Endothelial cell of umbilical vein (primary cell): ENCODE data around the gene PIN1. TPM values are rescaled to one million over a fixed set of nuclear protein-coding genes. Genes with fewer than 3 reads are reported as not detected.
A peak's percentile ranks its signal among the peaks of the same experiment; 100 is the strongest.

Experiments
- BruUV-seq: library from RNA; stranded (reverse); fragments of 400-500 nt; replicated peaks from 2 replicates; lab custom pipeline; 2021; lab: Mats Ljungman, UMichigan
- CTCF ChIA-PET: fragments of 300-600, 350-600 bp; sonication (Branson Sonifier 250); formaldehyde crosslinking; loops from one replicate; lab custom pipeline; 2021; ENCODE audit warnings: antibody characterized with exemption, inconsistent platforms; lab: Charles Lee
- POLR2A ChIA-PET: fragments of 300-600, 350-600 bp; sonication (Branson Sonifier 250); formaldehyde crosslinking; loops from one replicate; lab custom pipeline; 2021; ENCODE audit warnings: antibody characterized with exemption, inconsistent platforms; lab: Charles Lee
- DNase-seq: peaks from one replicate; pipeline ENCODE4 v3.0.0-alpha.2; 2011; ENCODE audit warnings: low read depth, low spot score
- FAIRE-seq: peaks from 2 replicates; lab custom pipeline; 2011; peaks lifted over from hg19 to GRCh38; lab: Jason Lieb, UNC
- H2AFZ ChIP-seq: 2 replicates; pipeline ENCODE4 v1.6.0; 2012; ENCODE audit warnings: low read depth, low read length, control low read depth, inconsistent platforms
- H3K27ac ChIP-seq: 2 replicates; pipeline ENCODE4 v1.5.1; 2011; ENCODE audit warnings: low read depth, mild to moderate bottlenecking, control low read depth, low read length, moderate library complexity; ENCODE audit not compliant: insufficient read depth
- H3K27me3 ChIP-seq, 2 experiments: 2 replicates each; pipeline versions ENCODE4 v1.6.0 to v1.6.1; 2011; ENCODE audit warnings: low read length in 2 of 2, mixed read lengths in 1 of 2; ENCODE audit not compliant: control insufficient read depth in 2 of 2, insufficient read depth in 2 of 2
- H3K36me3 ChIP-seq, 2 experiments: 2 replicates in 1 of 2; 3 replicates in 1 of 2; pipeline ENCODE4 v1.5.1; 2011; ENCODE audit warnings: low read length in 2 of 2, mild to moderate bottlenecking in 1 of 2, moderate library complexity in 1 of 2; ENCODE audit not compliant: control insufficient read depth in 2 of 2, insufficient read depth in 2 of 2; ENCODE audit errors: extremely low read depth in 1 of 2
- H3K4me1 ChIP-seq: 3 replicates; pipeline ENCODE4 v1.5.1; 2011; ENCODE audit warnings: mild to moderate bottlenecking, low read length; ENCODE audit not compliant: control insufficient read depth, insufficient read depth; ENCODE audit errors: extremely low read depth
- H3K4me2 ChIP-seq: 2 replicates; pipeline ENCODE4 v1.6.1; 2011; ENCODE audit warnings: low read length, control low read depth, mixed read lengths; ENCODE audit not compliant: insufficient read depth
- H3K4me3 ChIP-seq, 3 experiments: fragments of 200-600 bp in 1 of 3; sonication (generic), shearing (Covaris generic) in 1 of 3; replicated peaks in 1 of 3; 2 replicates each; pipeline ENCODE4 v1.5.1; 2011 to 2016; ENCODE audit warnings: control low read depth in 3 of 3, low read length in 3 of 3, mild to moderate bottlenecking in 2 of 3, inconsistent platforms in 1 of 3, low read depth in 1 of 3, moderate library complexity in 1 of 3; ENCODE audit not compliant: insufficient read depth in 1 of 3
- H3K79me2 ChIP-seq: 2 replicates; pipeline ENCODE4 v1.6.0; 2012; ENCODE audit warnings: low read length, inconsistent platforms; ENCODE audit not compliant: control insufficient read depth, insufficient read depth
- H3K9ac ChIP-seq: replicated peaks from 2 replicates; pipeline ENCODE3; 2011; ENCODE audit warnings: low read length, control low read depth; ENCODE audit not compliant: insufficient read depth; ENCODE audit errors: extremely low read depth
- H3K9me1 ChIP-seq: replicated peaks from 3 replicates; pipeline ENCODE4 v1.6.0; 2011; ENCODE audit warnings: mild to moderate bottlenecking, low read length; ENCODE audit not compliant: control insufficient read depth, insufficient read depth; ENCODE audit errors: extremely low read depth
- H3K9me3 ChIP-seq: replicated peaks from 2 replicates; pipeline ENCODE4 v1.5.1; 2012; ENCODE audit warnings: low read length, inconsistent platforms; ENCODE audit not compliant: control insufficient read depth, insufficient read depth
- H4K20me1 ChIP-seq: replicated peaks from 2 replicates; pipeline ENCODE3; 2011; ENCODE audit warnings: mild to moderate bottlenecking, low read length; ENCODE audit not compliant: control insufficient read depth, insufficient read depth; ENCODE audit errors: extremely low read depth
- EZH2 ChIP-seq: IDR thresholded peaks from 2 replicates; pipeline ENCODE4 v1.6.1; 2012; ENCODE audit warnings: borderline replicate concordance, low read depth, mild to moderate bottlenecking, moderate library complexity, low read length, inconsistent platforms; ENCODE audit not compliant: severe bottlenecking
- FOS ChIP-seq: IDR thresholded peaks from 2 replicates; pipeline ENCODE4 v1.6.1; 2011; ENCODE audit warnings: mild to moderate bottlenecking, low read length, moderate library complexity, borderline replicate concordance; ENCODE audit not compliant: insufficient read depth
- GATA2 ChIP-seq: IDR thresholded peaks from 2 replicates; pipeline ENCODE4 v1.7.0; 2011; ENCODE audit warnings: low read depth, mild to moderate bottlenecking, moderate library complexity, mixed read lengths, low read length; ENCODE audit not compliant: insufficient read length, insufficient read depth
- JUN ChIP-seq: IDR thresholded peaks from 2 replicates; pipeline ENCODE4 v1.6.1; 2011; ENCODE audit warnings: borderline replicate concordance, low read depth; ENCODE audit not compliant: insufficient read length, insufficient read depth
- MYC ChIP-seq: IDR thresholded peaks from one replicate; pipeline ENCODE4 v1.6.1; 2011; ENCODE audit warnings: mild to moderate bottlenecking, low read depth, low read length
- POLR2A ChIP-seq: IDR thresholded peaks from 2 replicates; pipeline ENCODE4 v1.6.1; 2012; ENCODE audit warnings: low read depth, mild to moderate bottlenecking, control low read depth, low read length
- POLR2AphosphoS5 ChIP-seq: IDR thresholded peaks from 2 replicates; pipeline ENCODE4 v1.6.1; 2012; ENCODE audit warnings: low read depth, mild to moderate bottlenecking, control low read depth, low read length, moderate library complexity; ENCODE audit not compliant: insufficient read depth
- dilution Hi-C: fragments of 300-500 bp; cut with MboI; formaldehyde crosslinking; loops from one replicate; pipeline ENCODE4 v1.15.0; 2019; ENCODE audit warnings: low sequenced_read_pairs; ENCODE audit not compliant: extremely low pct_ligation_motif_present
- intact Hi-C: fragments of 100-400 bp; cut with micrococcal nuclease; formaldehyde crosslinking; loops from one replicate; pipeline ENCODE4 v1.10.0; 2022
- polyA plus RNA-seq, 4 experiments: library from polyadenylated mRNA; depleted of rRNA in 3 of 4; stranded (reverse) in 3 of 4; unstranded in 1 of 4; fragments of >200 nt; gene quantifications; 2 replicates each; pipeline versions ENCODE4 v1.2.1 to v1.2.3, GENCODE V29; 2011 to 2012; ENCODE audit warnings: missing spikeins in 1 of 4
- total RNA-seq: library from RNA; stranded (reverse); gene quantifications from 2 replicates; pipeline ENCODE4 v1.2.3, GENCODE V29; 2021
- TF ChIP-seq, protein P1 (sequence below), 2 donors: IDR thresholded peaks; 1 replicate in 1 of 2; 2 replicates in 1 of 2; pipeline ENCODE4 v1.5.1; 2011; ENCODE audit warnings: low read length in 2 of 2, mild to moderate bottlenecking in 2 of 2, moderate library complexity in 2 of 2, control low read depth in 1 of 2, inconsistent platforms in 1 of 2, low read depth in 1 of 2; ENCODE audit not compliant: insufficient read depth in 1 of 2; ENCODE audit errors: extremely low read depth in 1 of 2
- TF ChIP-seq, protein P2 (sequence below): IDR thresholded peaks from 2 replicates; pipeline ENCODE4 v1.6.1; 2011; ENCODE audit not compliant: insufficient read depth, insufficient read length

Gene PIN1
- total and polyA plus RNA-seq, 2 donors (not counting 3 experiments of a cell fraction or from before 2014, with no cell fraction given), result 97.4 to 115 TPM

DNA sequence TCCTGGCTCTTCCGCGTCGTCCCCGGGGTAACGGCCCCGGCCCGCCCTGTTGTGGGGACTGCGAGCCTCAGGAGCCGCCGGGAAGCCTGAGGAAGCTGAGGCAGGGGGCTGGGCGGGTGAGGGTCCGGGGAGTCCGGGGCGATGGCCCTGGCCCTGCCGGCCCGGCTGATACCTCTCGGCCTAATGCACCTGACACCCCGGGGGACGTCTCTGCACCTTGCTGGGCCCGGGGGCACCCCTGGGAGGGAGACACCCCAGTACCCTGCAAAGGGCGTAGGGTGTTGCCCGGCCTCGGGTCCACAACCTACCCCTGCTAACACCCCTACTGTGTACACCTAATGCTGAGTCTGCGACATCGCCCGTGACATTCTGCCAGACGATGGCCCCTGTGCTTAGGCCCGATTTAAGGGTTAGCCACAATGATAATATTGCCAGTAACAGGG is 410 bp downstream of the PIN1 start:
- H3K27ac ChIP-seq, result no peak overlapping the region
- no peaks in the 10 kb centered on the region for H3K9me3 ChIP-seq
- H3K79me2 ChIP-seq, result peaks cover 16% of the 10 kb centered on the region
- no peaks in the 10 kb centered on the region for H4K20me1 ChIP-seq
- H3K36me3 ChIP-seq, result peaks cover 3% of the 10 kb centered on the region in 2 experiments
- BruUV-seq, result no TSS peak
- ChIA-PET CTCF (interaction anchor here (1.0 to 1.4 kb wide), 2 partner anchors 10 to 36 kb away, joined by 4 read pairs; no protein-coding TSS in a partner anchor), POLR2A (no interaction called here)
- DNase-seq, result no peak
- TF ChIP-seq JUN, result no peak
- TF ChIP-seq POLR2A, result no peak
- TF ChIP-seq EZH2, result no peak
- no peak for TF ChIP-seq FOS
- no peak for TF ChIP-seq GATA2
- TF ChIP-seq, protein P1, sequence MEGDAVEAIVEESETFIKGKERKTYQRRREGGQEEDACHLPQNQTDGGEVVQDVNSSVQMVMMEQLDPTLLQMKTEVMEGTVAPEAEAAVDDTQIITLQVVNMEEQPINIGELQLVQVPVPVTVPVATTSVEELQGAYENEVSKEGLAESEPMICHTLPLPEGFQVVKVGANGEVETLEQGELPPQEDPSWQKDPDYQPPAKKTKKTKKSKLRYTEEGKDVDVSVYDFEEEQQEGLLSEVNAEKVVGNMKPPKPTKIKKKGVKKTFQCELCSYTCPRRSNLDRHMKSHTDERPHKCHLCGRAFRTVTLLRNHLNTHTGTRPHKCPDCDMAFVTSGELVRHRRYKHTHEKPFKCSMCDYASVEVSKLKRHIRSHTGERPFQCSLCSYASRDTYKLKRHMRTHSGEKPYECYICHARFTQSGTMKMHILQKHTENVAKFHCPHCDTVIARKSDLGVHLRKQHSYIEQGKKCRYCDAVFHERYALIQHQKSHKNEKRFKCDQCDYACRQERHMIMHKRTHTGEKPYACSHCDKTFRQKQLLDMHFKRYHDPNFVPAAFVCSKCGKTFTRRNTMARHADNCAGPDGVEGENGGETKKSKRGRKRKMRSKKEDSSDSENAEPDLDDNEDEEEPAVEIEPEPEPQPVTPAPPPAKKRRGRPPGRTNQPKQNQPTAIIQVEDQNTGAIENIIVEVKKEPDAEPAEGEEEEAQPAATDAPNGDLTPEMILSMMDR (IDR thresholded peaks at IDR 0.05; ENCODE audit: extremely low read depth in 1 of 2, insufficient read depth in 1 of 2, low read depth in 1 of 2, low read length in 2 of 2), result no peak
- TF ChIP-seq MYC, result no peak
- no peak for TF ChIP-seq POLR2AphosphoS5
- TF ChIP-seq, protein P2, sequence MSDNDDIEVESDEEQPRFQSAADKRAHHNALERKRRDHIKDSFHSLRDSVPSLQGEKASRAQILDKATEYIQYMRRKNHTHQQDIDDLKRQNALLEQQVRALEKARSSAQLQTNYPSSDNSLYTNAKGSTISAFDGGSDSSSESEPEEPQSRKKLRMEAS, result no peak
- H3K4me2 ChIP-seq, result peak overlapping the region; percentile 95
- peak overlapping the region; percentile 61 for H2AFZ ChIP-seq
- H3K4me3 ChIP-seq, result peak overlapping the region; percentile 80 to 87 (median 86)
- no peaks in the 10 kb centered on the region for H3K27me3 ChIP-seq
- no peak for FAIRE-seq
- dilution Hi-C loops, result no loop called here
- H3K4me1 ChIP-seq, result peaks cover 9% of the 10 kb centered on the region
- H3K9me1 ChIP-seq, result no peaks in the 10 kb centered on the region
- intact Hi-C loops, result loop anchor here (1.0 kb wide), 1 partner anchor 16 kb away; the partner anchor contains the start of gene FBXL12
- peak overlapping the region; percentile 71 for H3K9ac ChIP-seq
